Endothelial cell of umbilical vein (primary cell): ENCODE data around the gene CEMIP.

ENCODE experiments used
- MYC ChIP-seq: IDR thresholded peaks from one replicate; pipeline ENCODE4 v1.6.1; 2011; ENCODE audit warnings: mild to moderate bottlenecking, low read depth, low read length
- POLR2A ChIP-seq: IDR thresholded peaks from 2 replicates; pipeline ENCODE4 v1.6.1; 2012; ENCODE audit warnings: low read depth, mild to moderate bottlenecking, control low read depth, low read length
- TF ChIP-seq, protein P1 (sequence below): IDR thresholded peaks from 2 replicates; pipeline ENCODE4 v1.6.1; 2011; ENCODE audit not compliant: insufficient read depth, insufficient read length
- TF ChIP-seq, protein P2 (sequence below), 2 donors: IDR thresholded peaks; 1 replicate in 1 of 2; 2 replicates in 1 of 2; pipeline ENCODE4 v1.5.1; 2011; ENCODE audit warnings: low read length in 2 of 2, mild to moderate bottlenecking in 2 of 2, moderate library complexity in 2 of 2, control low read depth in 1 of 2, inconsistent platforms in 1 of 2, low read depth in 1 of 2; ENCODE audit not compliant: insufficient read depth in 1 of 2; ENCODE audit errors: extremely low read depth in 1 of 2

GRCh38 chr15:80912673-80913072 is 133.5 kb downstream of the CEMIP start:
- TF ChIP-seq, protein P1, sequence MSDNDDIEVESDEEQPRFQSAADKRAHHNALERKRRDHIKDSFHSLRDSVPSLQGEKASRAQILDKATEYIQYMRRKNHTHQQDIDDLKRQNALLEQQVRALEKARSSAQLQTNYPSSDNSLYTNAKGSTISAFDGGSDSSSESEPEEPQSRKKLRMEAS: no peak
- TF ChIP-seq, protein P2, sequence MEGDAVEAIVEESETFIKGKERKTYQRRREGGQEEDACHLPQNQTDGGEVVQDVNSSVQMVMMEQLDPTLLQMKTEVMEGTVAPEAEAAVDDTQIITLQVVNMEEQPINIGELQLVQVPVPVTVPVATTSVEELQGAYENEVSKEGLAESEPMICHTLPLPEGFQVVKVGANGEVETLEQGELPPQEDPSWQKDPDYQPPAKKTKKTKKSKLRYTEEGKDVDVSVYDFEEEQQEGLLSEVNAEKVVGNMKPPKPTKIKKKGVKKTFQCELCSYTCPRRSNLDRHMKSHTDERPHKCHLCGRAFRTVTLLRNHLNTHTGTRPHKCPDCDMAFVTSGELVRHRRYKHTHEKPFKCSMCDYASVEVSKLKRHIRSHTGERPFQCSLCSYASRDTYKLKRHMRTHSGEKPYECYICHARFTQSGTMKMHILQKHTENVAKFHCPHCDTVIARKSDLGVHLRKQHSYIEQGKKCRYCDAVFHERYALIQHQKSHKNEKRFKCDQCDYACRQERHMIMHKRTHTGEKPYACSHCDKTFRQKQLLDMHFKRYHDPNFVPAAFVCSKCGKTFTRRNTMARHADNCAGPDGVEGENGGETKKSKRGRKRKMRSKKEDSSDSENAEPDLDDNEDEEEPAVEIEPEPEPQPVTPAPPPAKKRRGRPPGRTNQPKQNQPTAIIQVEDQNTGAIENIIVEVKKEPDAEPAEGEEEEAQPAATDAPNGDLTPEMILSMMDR (IDR thresholded peaks at IDR 0.05; ENCODE audit: extremely low read depth in 1 of 2, insufficient read depth in 1 of 2, low read depth in 1 of 2, low read length in 2 of 2): no peak
- TF ChIP-seq POLR2A (no peak), MYC (no peak)
